Measurements from ENCODE around the gene PTPRN2.
A peak's percentile ranks its signal among the peaks of the same experiment; 100 is the strongest.

PTPRN2 gene

DNA sequence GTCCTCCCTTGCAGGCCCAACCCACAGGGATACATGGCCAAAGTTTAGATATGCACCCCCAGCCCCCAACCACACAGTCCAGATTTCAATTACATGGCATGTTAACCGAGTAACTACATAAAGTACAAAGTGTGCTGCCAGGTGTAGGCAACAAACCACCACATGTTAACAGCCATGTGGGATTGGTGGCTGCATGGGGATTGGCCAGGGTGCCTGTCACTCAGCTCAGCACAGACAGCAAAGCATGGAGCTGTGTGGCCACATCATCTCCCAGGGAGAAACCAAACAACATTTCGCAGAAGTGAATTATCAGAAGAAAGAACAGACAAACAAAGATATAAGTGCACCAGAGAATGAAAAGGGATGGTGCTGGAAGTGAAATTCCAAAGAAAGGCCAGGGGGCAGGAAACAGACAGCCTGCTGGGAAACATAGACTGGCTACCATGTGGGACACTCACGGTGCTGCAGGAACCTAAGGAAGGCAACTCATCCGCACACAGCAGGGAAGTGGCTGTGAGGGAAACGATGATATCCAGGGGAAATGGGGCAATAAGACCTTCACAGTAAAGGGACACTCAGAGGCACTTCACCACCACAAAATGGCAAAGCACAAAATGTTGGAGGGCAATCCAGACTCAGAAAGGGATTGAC is 171.2 kb downstream of the PTPRN2 start:
- no peak overlapping the region for H3K4me3 ChIP-seq (ENCODE audit: low read depth, low read length)
- DNase-seq (ENCODE audit: low read depth) = peak; percentile 17
- TF ChIP-seq, protein P1, sequence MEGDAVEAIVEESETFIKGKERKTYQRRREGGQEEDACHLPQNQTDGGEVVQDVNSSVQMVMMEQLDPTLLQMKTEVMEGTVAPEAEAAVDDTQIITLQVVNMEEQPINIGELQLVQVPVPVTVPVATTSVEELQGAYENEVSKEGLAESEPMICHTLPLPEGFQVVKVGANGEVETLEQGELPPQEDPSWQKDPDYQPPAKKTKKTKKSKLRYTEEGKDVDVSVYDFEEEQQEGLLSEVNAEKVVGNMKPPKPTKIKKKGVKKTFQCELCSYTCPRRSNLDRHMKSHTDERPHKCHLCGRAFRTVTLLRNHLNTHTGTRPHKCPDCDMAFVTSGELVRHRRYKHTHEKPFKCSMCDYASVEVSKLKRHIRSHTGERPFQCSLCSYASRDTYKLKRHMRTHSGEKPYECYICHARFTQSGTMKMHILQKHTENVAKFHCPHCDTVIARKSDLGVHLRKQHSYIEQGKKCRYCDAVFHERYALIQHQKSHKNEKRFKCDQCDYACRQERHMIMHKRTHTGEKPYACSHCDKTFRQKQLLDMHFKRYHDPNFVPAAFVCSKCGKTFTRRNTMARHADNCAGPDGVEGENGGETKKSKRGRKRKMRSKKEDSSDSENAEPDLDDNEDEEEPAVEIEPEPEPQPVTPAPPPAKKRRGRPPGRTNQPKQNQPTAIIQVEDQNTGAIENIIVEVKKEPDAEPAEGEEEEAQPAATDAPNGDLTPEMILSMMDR (conservative IDR thresholded peaks at IDR 0.05; ENCODE audit: low read depth, low read length) = no peak

DNA sequence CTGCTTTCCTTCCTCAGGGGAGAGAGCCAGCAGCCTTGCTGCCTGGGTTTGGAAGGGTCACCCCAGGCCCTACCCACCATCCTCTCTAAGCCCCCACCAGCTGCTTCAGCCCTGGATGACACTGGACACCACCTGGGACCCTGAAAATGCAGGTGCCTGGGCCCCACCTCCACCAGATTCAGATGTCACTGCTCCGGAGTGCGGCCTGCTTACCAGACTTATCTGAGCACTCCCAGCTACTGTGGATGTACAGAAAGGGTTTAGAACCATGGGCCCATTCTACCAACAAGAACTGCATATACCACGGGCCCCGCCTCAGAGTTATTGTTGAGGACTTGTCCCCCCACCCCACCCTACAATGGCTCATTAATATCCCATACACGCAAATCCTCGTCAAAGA is 172.3 kb downstream of the PTPRN2 start:
- TF ChIP-seq, protein P1 (conservative IDR thresholded peaks at IDR 0.05; ENCODE audit: low read depth, low read length) = no peak
- no peak overlapping the region for H3K4me3 ChIP-seq (ENCODE audit: low read depth, low read length)
- DNase-seq (ENCODE audit: low read depth) = no peak

DNA sequence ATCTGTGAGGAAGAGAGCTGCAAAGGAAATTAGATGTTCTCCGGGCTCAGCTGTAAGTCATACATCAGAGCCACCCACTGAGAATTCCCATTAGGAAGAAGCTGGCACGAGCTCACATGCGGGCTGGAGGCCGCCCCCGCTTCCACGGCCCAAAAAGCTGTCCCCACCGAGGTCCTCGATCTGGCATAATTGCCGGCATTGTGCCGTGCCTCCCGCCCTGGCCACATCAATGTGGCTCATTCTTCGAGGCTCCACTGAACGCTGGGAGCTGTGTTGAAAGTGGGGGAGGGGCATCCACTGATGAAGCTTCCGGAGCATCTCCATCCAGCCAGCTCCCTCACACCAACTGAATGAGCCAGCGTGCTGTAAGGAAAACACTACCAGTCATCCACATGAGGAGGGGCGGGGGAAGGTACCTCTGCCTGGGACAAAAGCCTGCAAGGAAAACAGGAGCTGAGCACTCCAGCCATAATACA is 173.1 kb downstream of the PTPRN2 start:
- TF ChIP-seq, protein P1 (conservative IDR thresholded peaks at IDR 0.05; ENCODE audit: low read depth, low read length) = no peak
- DNase-seq (ENCODE audit: low read depth) = peak; percentile 28
- H3K4me3 ChIP-seq (ENCODE audit: low read depth, low read length) = no peak overlapping the region

DNA sequence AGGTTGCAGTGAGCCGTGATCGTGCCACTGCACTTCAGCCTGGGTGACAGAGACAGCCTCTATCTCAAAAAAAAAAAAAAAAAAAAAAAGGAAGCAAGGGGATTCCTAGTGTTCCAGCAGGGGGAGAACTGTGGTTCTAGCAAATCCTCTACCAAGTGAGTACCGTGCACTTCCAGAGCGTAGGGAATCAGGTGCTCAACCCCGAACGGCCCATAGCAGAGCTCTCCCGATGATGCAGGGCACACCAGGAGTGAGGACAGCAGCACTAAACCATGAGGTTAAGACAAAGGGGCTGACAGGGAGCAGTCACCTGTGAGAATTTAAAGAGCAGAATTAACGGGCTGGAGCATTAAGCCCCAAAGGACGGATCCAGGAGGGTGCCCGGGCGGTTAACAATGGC is 173.6 kb downstream of the PTPRN2 start:
- DNase-seq (ENCODE audit: low read depth) = peak; percentile 14
- TF ChIP-seq, protein P1 (conservative IDR thresholded peaks at IDR 0.05; ENCODE audit: low read depth, low read length) = peak; percentile 22
- H3K4me3 ChIP-seq (ENCODE audit: low read depth, low read length) = no peak overlapping the region

DNA sequence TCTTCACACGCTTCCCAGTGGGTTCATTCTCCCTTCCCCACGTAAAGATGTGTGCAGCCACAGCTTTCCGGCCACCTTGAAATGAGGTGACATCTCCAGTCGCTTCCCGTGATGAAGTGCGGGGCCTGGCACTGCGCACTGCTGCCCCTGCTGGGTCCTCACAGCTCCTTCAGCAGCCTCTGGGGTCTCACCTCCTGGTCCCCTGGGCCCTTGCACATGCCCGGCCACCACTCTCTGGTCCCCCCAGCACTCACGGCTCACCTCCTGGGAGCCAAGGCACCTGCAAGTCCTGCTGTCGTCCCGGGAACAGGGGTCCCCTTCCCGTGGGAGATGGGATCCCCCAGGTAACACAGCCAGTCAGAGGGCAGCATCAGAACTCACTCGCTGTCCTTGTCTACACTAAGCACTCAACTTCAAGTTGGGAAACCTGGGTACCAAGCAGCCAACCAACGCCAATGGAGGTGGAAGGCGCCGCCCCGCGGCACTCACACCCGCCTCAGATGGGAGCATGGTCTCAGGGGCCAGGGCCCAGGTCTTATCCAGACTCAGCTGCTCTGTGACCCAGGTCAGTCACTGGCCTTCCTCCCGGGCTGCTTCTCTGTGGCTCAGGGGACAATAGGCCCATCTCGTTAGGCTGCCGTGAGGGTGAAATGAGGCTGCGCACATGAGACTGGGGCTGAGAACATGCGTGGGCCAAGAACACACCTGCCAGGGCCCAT is 176.2 kb downstream of the PTPRN2 start:
- no peak for DNase-seq (ENCODE audit: low read depth)
- TF ChIP-seq, protein P1 (conservative IDR thresholded peaks at IDR 0.05; ENCODE audit: low read depth, low read length) = no peak
- no peak overlapping the region for H3K4me3 ChIP-seq (ENCODE audit: low read depth, low read length)

DNA sequence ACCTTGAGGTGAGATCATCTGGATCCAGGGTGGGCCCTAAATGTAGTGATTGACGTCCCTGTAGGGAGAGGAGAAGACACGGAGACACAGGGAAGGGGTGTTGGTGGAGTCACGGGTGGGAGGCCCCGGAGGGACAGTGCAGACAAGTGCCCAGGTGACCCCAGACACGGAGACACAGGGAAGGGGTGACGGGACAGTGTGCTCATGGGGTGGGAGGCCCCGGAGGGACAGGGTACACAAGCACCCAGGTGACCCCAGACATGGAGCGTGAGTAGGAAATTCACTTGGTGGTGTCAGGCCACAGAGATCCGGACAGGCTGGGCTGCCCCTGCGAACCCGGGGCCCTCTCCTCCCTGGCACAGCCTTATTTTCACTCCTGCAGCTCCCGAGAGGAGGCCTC is 176.9 kb downstream of the PTPRN2 start:
- no peak for DNase-seq (ENCODE audit: low read depth)
- H3K4me3 ChIP-seq (ENCODE audit: low read depth, low read length) = no peak overlapping the region
- TF ChIP-seq, protein P1 (conservative IDR thresholded peaks at IDR 0.05; ENCODE audit: low read depth, low read length) = no peak

All from choroid plexus epithelial cell (primary cell).